Skeletal muscle cell (primary cell): ENCODE data around the gene C11orf98.
"Not testable (repeated sequence)": the region's sequence is repeated elsewhere in the genome, so short reads cannot be mapped to it uniquely, and the experiment has no call there.

Experiments used
- DNase-seq: peaks from one replicate; pipeline ENCODE4 v3.0.0-alpha.2; 2010; ENCODE audit warnings: low read depth
- H3K4me3 ChIP-seq: 2 replicates; pipeline ENCODE4 v1.5.1; 2011; ENCODE audit warnings: low read depth, mild to moderate bottlenecking, control low read depth, low read length, moderate library complexity

C11orf98 gene

DNA sequence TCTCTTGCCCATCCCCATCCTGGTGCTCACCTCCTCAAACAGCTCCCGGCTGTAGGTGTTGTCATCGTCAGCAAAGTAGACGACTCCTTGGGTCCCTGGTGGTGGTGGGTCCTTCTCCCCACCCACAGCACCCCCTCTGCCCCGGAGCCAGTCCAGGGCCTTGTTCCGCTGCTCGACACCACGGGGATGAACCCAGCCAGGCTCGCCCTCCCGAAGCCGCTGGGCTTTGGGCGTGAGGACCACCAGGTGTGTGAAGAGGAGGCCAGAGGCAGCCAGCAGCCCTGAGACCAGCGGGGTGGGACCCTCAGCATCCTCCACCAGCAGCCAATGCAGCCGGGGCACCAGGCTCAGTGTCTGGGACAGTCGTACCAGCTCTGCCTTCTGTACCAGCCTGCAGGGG is 48.1 kb downstream of the C11orf98 start:
- DNase-seq, H3K4me3 ChIP-seq: not testable (repeated sequence)

DNA sequence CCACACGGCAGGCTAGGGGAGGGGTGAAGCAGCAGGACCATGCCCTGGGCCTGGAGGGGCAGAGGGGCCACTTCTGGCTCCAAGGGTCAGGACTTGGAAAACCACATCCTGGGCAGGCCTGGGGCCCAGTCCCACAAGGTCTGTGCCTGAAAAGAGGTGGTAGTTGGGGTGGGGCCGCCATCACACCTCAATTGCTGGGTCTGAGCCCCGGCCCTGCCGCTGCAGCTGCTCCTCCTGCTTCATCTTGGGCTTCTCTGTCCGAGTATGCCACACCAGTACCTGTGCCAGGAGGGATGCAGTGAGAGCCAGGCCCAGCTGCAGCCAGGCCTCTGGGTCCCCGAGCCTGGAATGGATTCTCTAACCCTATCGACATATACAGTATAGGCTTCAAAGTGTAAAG is 49.5 kb downstream of the C11orf98 start:
- H3K4me3 ChIP-seq: no peak overlapping the region

DNA sequence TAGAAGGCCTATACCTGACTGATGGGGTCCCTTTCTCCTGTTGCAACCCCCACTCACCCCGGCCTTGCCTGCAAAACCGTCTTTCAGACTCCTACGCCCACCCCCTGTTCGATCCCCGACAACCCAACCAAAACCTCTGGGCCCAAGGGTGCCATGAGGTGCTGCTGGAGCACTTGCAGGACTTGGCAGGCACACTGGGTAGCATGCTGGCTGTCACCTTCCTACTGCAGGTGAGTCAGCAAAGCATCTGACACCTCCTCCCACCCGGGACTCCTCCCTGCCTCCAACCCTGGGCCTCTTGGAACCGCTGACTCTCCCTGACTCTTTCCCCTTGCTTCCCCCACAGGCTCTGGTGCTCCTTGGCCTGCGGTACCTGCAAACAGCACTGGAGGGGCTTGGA is 50.7 kb downstream of the C11orf98 start:
- H3K4me3 ChIP-seq: no peak overlapping the region
- no peak for DNase-seq

More for the DNA sequence above, 49.5 kb downstream of the C11orf98 start:
- no peak for DNase-seq

DNA sequence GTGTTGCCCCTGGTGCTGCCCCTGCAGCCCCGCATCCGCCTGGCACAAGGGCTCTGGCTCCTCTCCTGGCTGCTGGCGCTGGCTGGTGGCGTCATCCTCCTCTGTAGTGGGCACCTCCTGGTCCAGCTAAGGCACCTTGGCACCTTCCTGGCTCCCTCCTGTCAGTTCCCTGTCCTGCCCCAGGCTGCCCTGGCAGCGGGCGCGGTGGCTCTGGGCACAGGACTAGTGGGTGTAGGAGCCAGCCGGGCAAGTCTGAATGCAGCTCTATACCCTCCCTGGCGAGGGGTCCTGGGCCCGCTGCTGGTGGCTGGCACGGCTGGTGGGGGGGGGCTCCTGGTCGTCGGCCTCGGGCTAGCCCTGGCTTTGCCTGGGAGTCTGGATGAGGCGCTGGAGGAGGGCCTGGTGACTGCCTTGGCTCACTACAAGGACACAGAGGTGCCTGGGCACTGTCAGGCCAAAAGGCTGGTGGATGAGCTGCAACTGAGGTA is 51.7 kb downstream of the C11orf98 start:
- no peak overlapping the region for H3K4me3 ChIP-seq
- DNase-seq: no peak
